Choroid plexus epithelial cell (primary cell): ENCODE data around the gene YY1.

Experiments used
- DNase-seq: peaks from one replicate; pipeline ENCODE4 v3.0.0-alpha.2; 2010; ENCODE audit warnings: low read depth
- H3K4me3 ChIP-seq: 2 replicates; pipeline ENCODE4 v1.5.1; 2011; ENCODE audit warnings: low read depth, mild to moderate bottlenecking, control low read depth, low read length, moderate library complexity
- CTCF ChIP-seq: conservative IDR thresholded peaks from 2 replicates; pipeline ENCODE4 v1.5.1; 2011; ENCODE audit warnings: low read depth, mild to moderate bottlenecking, control low read depth, inconsistent platforms, low read length, moderate library complexity

YY1 gene

GRCh38 chr14:100328495-100329163, 89.7 kb downstream of the YY1 start:
- DNase-seq = no peak
- no peak overlapping the region for H3K4me3 ChIP-seq
- TF ChIP-seq CTCF = no peak

- no peak for TF ChIP-seq CTCF
- DNase-seq = no peak
- no peak overlapping the region for H3K4me3 ChIP-seq
These were observed 90.5 kb downstream of the YY1 start for GRCh38 chr14:100329233-100330006.

DNA sequence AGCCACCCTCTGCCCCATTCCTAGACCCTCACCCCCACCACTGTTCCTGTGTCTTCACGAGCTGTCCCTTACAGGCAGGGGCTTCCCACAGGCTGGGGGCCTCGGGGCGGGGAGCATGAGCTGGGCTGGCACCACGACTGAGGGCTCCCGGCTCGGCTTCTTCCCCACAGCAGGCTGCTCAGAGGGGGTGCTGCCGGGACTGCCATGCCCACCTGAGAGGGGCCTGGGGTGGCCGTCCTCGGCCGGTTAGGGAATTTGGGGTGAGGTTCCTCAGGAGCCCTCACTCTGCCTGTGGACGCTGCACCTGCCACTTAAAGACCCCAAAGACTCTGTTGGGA, 91.0 kb downstream of the YY1 start:
- no peak for TF ChIP-seq CTCF
- no peak for DNase-seq
- H3K4me3 ChIP-seq = no peak overlapping the region

GRCh38 chr14:100330388-100330931, 91.5 kb downstream of the YY1 start:
- DNase-seq = no peak
- H3K4me3 ChIP-seq = no peak overlapping the region
- no peak for TF ChIP-seq CTCF

DNA sequence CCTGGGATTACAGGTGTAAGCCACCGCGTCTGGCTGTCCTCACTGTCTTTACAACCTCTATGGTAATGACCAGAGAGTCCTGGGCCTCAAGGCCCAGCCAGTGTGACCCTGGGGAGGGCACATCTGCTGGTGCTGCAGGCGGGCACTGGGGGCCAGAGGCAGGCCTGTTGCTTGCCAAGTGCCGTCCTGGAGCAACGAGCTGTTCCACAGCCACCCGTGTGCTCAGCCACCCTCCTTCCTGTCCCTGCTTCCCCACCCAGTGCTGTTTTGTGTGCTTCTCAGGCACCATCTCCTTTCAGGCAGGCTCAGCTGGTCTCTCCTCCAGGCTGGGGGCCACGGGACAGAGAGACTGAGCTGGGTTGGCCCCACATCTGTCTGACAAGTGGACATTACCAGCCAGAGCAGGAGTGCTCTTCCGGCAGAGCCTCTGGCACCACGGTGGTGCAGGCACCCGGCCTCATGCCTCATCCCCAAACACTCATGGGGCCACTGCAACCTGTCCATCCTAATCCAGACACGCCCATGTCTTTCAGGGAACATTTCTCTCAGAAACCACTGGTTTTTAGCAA, 93.2 kb downstream of the YY1 start:
- H3K4me3 ChIP-seq = no peak overlapping the region
- TF ChIP-seq CTCF = no peak
- no peak for DNase-seq
